Colonic mucosa (tissue), 4 donors: Measurements from ENCODE around the gene MFSD6. TPM values are rescaled to one million over a fixed set of nuclear protein-coding genes. Genes with fewer than 3 reads are reported as not detected.

Experiments
- DNase-seq: peaks from one replicate; pipeline ENCODE4 v3.0.0-alpha.2; 2020
- H3K27ac ChIP-seq: fragments of 200-600 bp; one replicate; pipeline ENCODE4 v1.8.0; 2021
- H3K27me3 ChIP-seq: fragments of 200-600 bp; one replicate; pipeline ENCODE4 v1.8.0; 2021
- H3K36me3 ChIP-seq: fragments of 200-600 bp; one replicate; pipeline ENCODE4 v1.8.0; 2021
- H3K4me1 ChIP-seq: fragments of 200-600 bp; one replicate; pipeline ENCODE4 v1.8.0; 2021; ENCODE audit warnings: mild to moderate bottlenecking
- H3K4me3 ChIP-seq: fragments of 200-600 bp; one replicate; pipeline ENCODE4 v1.8.0; 2021
- H3K9ac ChIP-seq, 2 donors: one replicate each; pipeline ENCODE4 v1.7.0; 2013; ENCODE audit warnings: control low read depth in 2 of 2, low read depth in 2 of 2, low read length in 2 of 2
- H3K9me3 ChIP-seq: fragments of 200-600 bp; one replicate; pipeline ENCODE4 v1.8.0; 2021
- intact Hi-C: fragments of 100-400 bp; cut with DNase I; formaldehyde crosslinking; loops from one replicate; pipeline ENCODE4 v1.14.1; 2022
- total RNA-seq, 2 donors: library from RNA; stranded (reverse); fragmentation: NEBNext Ultra II Directional in 1 of 2; extraction: Animal tissue kit (Norgen Biotek cat#: 25700) in 1 of 2; gene quantifications; one replicate each; pipeline ENCODE4 v1.2.1, GENCODE V29; 2021
- TF ChIP-seq, protein P1 (sequence below): fragments of 200-600 bp; IDR thresholded peaks from one replicate; pipeline ENCODE4 v1.8.0; 2022; ENCODE audit warnings: antibody characterized with exemption, mild to moderate bottlenecking
- donor health status: healthy.
- donor health status: DM: no; HTN: no; CAD: no.
- donor health status: DM: no; HTN: no; CAD: no.

MFSD6 gene
- total RNA-seq, 2 donors from 2014 or later: 60.9 to 83.3 TPM

- Histone ChIP-seq H3K9me3 (no peaks in the 10 kb centered on the region), H3K27me3 (no peaks in the 10 kb centered on the region), H3K4me1 (no peaks in the 10 kb centered on the region), H3K27ac (no peak overlapping the region), H3K9ac (no peak overlapping the region), H3K36me3 (no peaks in the 10 kb centered on the region), H3K4me3 (no peak overlapping the region)
- no peak for DNase-seq
- TF ChIP-seq, protein P1, sequence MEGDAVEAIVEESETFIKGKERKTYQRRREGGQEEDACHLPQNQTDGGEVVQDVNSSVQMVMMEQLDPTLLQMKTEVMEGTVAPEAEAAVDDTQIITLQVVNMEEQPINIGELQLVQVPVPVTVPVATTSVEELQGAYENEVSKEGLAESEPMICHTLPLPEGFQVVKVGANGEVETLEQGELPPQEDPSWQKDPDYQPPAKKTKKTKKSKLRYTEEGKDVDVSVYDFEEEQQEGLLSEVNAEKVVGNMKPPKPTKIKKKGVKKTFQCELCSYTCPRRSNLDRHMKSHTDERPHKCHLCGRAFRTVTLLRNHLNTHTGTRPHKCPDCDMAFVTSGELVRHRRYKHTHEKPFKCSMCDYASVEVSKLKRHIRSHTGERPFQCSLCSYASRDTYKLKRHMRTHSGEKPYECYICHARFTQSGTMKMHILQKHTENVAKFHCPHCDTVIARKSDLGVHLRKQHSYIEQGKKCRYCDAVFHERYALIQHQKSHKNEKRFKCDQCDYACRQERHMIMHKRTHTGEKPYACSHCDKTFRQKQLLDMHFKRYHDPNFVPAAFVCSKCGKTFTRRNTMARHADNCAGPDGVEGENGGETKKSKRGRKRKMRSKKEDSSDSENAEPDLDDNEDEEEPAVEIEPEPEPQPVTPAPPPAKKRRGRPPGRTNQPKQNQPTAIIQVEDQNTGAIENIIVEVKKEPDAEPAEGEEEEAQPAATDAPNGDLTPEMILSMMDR: no peak
- intact Hi-C loops: no loop called here
These were observed 35.8 kb downstream of the MFSD6 start for GRCh38 chr2:190443778-190444481.

- Histone ChIP-seq H3K9me3 (no peaks in the 10 kb centered on the region), H3K27me3 (no peaks in the 10 kb centered on the region), H3K27ac (no peak overlapping the region), H3K4me3 (no peak overlapping the region), H3K4me1 (no peaks in the 10 kb centered on the region), H3K36me3 (no peaks in the 10 kb centered on the region), H3K9ac (no peak overlapping the region)
- no peak for DNase-seq
- intact Hi-C loops: no loop called here
- TF ChIP-seq, protein P1: no peak
These were observed 36.8 kb downstream of the MFSD6 start for GRCh38 chr2:190444976-190445375.

- Histone ChIP-seq H3K27me3 (no peaks in the 10 kb centered on the region), H3K9ac (no peak overlapping the region), H3K9me3 (no peaks in the 10 kb centered on the region), H3K36me3 (no peaks in the 10 kb centered on the region), H3K4me1 (no peaks in the 10 kb centered on the region), H3K27ac (no peak overlapping the region), H3K4me3 (no peak overlapping the region)
- DNase-seq: no peak
- TF ChIP-seq, protein P1: no peak
- intact Hi-C loops: no loop called here
These were observed 38.0 kb downstream of the MFSD6 start for GRCh38 chr2:190446193-190446592.

- H3K9me3 ChIP-seq: no peaks in the 10 kb centered on the region
- H3K27me3 ChIP-seq: no peaks in the 10 kb centered on the region
- no peak overlapping the region for H3K4me3 ChIP-seq
- no peak for DNase-seq
- no peaks in the 10 kb centered on the region for H3K36me3 ChIP-seq
- no peaks in the 10 kb centered on the region for H3K4me1 ChIP-seq
- intact Hi-C loops: no loop called here
- H3K27ac ChIP-seq: no peak overlapping the region
- TF ChIP-seq, protein P1: no peak
- H3K9ac ChIP-seq: no peak overlapping the region
These were observed 38.8 kb downstream of the MFSD6 start for GRCh38 chr2:190446750-190447516.

DNA sequence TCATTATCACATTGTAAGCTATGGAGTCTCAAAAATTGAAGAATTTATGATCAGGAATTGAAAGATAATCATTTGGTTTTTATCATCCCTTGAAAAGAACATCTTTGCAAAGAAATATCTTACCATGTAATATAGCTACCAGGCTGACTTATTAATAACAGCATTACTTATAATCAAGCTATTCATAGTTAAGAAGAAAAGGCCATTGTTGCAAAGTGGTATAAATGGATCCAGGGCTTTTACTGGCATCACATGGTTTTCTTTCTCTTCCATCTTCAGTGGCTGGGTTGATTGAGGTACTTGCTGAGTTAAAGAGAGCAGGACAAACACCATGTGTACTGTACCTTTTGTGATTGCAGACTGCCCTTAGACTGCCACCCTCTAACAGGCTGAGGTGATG is 39.6 kb downstream of the MFSD6 start:
- Histone ChIP-seq H3K27ac (no peak overlapping the region), H3K9me3 (no peaks in the 10 kb centered on the region), H3K4me1 (no peaks in the 10 kb centered on the region), H3K27me3 (no peaks in the 10 kb centered on the region), H3K4me3 (no peak overlapping the region), H3K36me3 (no peaks in the 10 kb centered on the region), H3K9ac (no peak overlapping the region)
- DNase-seq: no peak
- TF ChIP-seq, protein P1: no peak
- intact Hi-C loops: no loop called here
